Measurements from ENCODE around the gene SHC2. TPM values are rescaled to one million over a fixed set of nuclear protein-coding genes. Genes with fewer than 3 reads are reported as not detected.
A peak's percentile ranks its signal among the peaks of the same experiment; 100 is the strongest.
"Not testable (repeated sequence)": the region's sequence is repeated elsewhere in the genome, so short reads cannot be mapped to it uniquely, and the experiment has no call there.

SHC2 gene
- total and polyA plus RNA-seq, 8 donors, result 16.0 to 34.5 (median 20.2) TPM

- H3K9me3 ChIP-seq, result peaks cover 0 to 5% of the 10 kb centered on the region in 2 donors
- ATAC-seq, result no peak
- no peaks in the 10 kb centered on the region for H3K36me3 ChIP-seq
- H3K27me3 ChIP-seq, result peaks cover 0 to 27% of the 10 kb centered on the region in 2 donors
- intact Hi-C loops (cut with DNase I), result no loop called here
- H3K27ac ChIP-seq, result no peak overlapping the region
- no peaks in the 10 kb centered on the region for H3K4me1 ChIP-seq
- TF ChIP-seq, protein P1, sequence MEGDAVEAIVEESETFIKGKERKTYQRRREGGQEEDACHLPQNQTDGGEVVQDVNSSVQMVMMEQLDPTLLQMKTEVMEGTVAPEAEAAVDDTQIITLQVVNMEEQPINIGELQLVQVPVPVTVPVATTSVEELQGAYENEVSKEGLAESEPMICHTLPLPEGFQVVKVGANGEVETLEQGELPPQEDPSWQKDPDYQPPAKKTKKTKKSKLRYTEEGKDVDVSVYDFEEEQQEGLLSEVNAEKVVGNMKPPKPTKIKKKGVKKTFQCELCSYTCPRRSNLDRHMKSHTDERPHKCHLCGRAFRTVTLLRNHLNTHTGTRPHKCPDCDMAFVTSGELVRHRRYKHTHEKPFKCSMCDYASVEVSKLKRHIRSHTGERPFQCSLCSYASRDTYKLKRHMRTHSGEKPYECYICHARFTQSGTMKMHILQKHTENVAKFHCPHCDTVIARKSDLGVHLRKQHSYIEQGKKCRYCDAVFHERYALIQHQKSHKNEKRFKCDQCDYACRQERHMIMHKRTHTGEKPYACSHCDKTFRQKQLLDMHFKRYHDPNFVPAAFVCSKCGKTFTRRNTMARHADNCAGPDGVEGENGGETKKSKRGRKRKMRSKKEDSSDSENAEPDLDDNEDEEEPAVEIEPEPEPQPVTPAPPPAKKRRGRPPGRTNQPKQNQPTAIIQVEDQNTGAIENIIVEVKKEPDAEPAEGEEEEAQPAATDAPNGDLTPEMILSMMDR (IDR thresholded peaks at IDR 0.05), result no peak
- peak in 2 of 4 donors; percentile 20 to 46 for DNase-seq
- H3K4me3 ChIP-seq, result no peak overlapping the region
Observed at GRCh38 chr19:397941-398706, 62.7 kb downstream of the SHC2 start.

- DNase-seq (peak in 1 of 4 donors; percentile 58), ATAC-seq (no peak)
Observed at GRCh38 chr19:397321-397720, 63.5 kb downstream of the SHC2 start.

GRCh38 chr19:395467-395866 is 65.4 kb downstream of the SHC2 start:
- intact Hi-C loops (cut with DNase I), result no loop called here
- Histone ChIP-seq H3K27ac (no peak overlapping the region), H3K27me3 (peaks cover 0 to 3% of the 10 kb centered on the region in 2 donors), H3K4me1 (no peaks in the 10 kb centered on the region), H3K36me3 (no peaks in the 10 kb centered on the region), H3K9me3 (peaks cover 0 to 7% of the 10 kb centered on the region in 2 donors), H3K4me3 (no peak overlapping the region)
- TF ChIP-seq, protein P1 (IDR thresholded peaks at IDR 0.05), result no peak
- no peak for DNase-seq
- ATAC-seq, result no peak

More at GRCh38 chr19:397321-397720, 63.5 kb downstream of the SHC2 start:
- TF ChIP-seq, protein P1 (IDR thresholded peaks at IDR 0.05), result no peak
- H3K9me3 ChIP-seq, result peaks cover 0 to 7% of the 10 kb centered on the region in 2 donors
- peaks cover 0 to 19% of the 10 kb centered on the region in 2 donors for H3K27me3 ChIP-seq
- intact Hi-C loops (cut with DNase I), result no loop called here
- no peak overlapping the region for H3K27ac ChIP-seq
- no peaks in the 10 kb centered on the region for H3K36me3 ChIP-seq
- H3K4me3 ChIP-seq, result no peak overlapping the region
- H3K4me1 ChIP-seq, result no peaks in the 10 kb centered on the region

- H3K9me3 ChIP-seq; ATAC-seq; intact Hi-C loops (cut with DNase I); H3K27ac ChIP-seq; H3K27me3 ChIP-seq; H3K4me1 ChIP-seq; DNase-seq; H3K36me3 ChIP-seq; H3K4me3 ChIP-seq: not testable (repeated sequence)
Observed at GRCh38 chr19:394857-395256, 66.0 kb downstream of the SHC2 start.

DNA sequence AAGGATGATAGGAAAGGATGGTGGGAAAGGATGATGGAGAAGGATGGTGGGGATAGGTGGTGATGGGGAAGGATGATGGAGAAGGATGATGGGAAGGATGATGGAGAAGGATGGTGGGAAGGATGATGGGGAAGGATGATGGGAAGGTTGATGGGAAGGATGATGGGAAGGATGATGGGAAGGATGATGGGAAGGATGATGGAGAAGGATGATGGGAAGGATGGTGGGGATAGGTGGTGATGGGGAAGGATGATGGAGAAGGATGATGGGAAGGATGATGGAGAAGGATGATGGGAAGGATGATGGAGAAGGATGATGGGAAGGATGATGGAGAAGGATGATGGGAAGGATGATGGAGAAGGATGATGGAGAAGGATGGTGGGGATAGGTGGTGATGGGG is 67.3 kb downstream of the SHC2 start:
- DNase-seq; intact Hi-C loops (cut with DNase I); ATAC-seq; H3K4me1 ChIP-seq; H3K4me3 ChIP-seq; H3K9me3 ChIP-seq; H3K36me3 ChIP-seq; H3K27ac ChIP-seq: not testable (repeated sequence)
- peaks cover 0 to 14% of the 10 kb centered on the region in 2 donors for H3K27me3 ChIP-seq

DNA sequence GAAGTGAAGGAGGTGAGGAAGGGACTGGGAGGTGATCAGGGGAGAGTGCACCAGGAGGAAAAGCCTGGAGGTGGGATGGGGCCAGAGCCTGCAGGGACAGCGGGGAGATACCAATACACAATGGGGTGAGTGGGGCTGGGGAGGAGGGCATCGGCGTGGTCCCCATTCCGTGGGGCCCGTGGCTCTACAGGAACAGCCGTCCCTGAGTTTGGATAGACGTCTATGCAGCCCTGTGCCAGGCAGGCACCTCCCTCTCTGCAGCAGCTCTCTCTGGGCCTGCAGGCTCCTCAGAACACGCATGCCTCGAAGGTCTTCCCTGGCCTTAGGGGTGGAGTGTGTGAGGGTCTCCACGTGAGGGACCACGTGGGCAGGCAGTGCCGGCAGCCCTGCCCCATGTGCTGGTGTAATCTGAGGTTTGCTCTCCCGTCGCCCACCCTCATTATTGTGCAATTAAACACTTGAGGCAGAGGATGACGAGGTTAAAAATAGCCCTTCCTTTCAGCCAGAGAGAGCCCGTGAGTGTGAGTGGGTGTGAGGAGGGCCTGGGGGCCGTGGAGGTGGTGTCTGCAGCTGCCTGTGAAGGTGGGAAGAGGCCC is 68.4 kb downstream of the SHC2 start:
- TF ChIP-seq, protein P1 (IDR thresholded peaks at IDR 0.05), result no peak
- H3K36me3 ChIP-seq, result no peaks in the 10 kb centered on the region
- no peak overlapping the region for H3K27ac ChIP-seq
- H3K4me1 ChIP-seq, result no peaks in the 10 kb centered on the region
- intact Hi-C loops (cut with DNase I), result no loop called here
- H3K9me3 ChIP-seq, result peaks cover 0 to 4% of the 10 kb centered on the region in 2 donors
- H3K4me3 ChIP-seq, result no peak overlapping the region
- ATAC-seq, result peak; percentile 85
- DNase-seq, result peak in 2 of 4 donors; percentile 45 to 72
- peaks cover 0 to 18% of the 10 kb centered on the region in 2 donors for H3K27me3 ChIP-seq
